Transverse colon (tissue), 3 donors: ENCODE measurements around the gene PAGE4.

Source experiments
- CTCF ChIP-seq, 5 experiments: fragments of 200-600 bp in 3 of 5; fragments of 450-650 bp in 2 of 5; sonication (generic) in 3 of 5; IDR thresholded peaks; 1 replicate in 2 of 5; 2 replicates in 3 of 5; pipeline ENCODE4 v1.5.1; 2016 to 2017; ENCODE audit warnings: antibody characterized with exemption in 5 of 5, inconsistent platforms in 3 of 5, mild to moderate bottlenecking in 2 of 5, moderate library complexity in 1 of 5
- POLR2A ChIP-seq: fragments of 450-650 bp; IDR thresholded peaks from one replicate; pipeline ENCODE4 v1.6.1; 2016; ENCODE audit warnings: antibody characterized with exemption, mild to moderate bottlenecking, moderate library complexity

- TF ChIP-seq CTCF (IDR thresholded peaks at IDR 0.05) (peak; percentile 30 to 54 (median 41)), POLR2A (no peak)
These were observed 9.3 kb downstream of the PAGE4 start for GRCh38 chrX:49838374-49838773.
